Sciatic nerve (tissue), 2 donors: ENCODE data around the gene SLC35A4. TPM values are rescaled to one million over a fixed set of nuclear protein-coding genes. Genes with fewer than 3 reads are reported as not detected.
A peak's percentile ranks its signal among the peaks of the same experiment; 100 is the strongest.
"Not testable (repeated sequence)": the region's sequence is repeated elsewhere in the genome, so short reads cannot be mapped to it uniquely, and the experiment has no call there.

Experiments used
- ATAC-seq: fragments of 200-7000 bp; cut with Tn5 transposase; one replicate; pipeline ENCODE4 v1.9.1; 2020; ENCODE audit warnings: mild to moderate bottlenecking, moderate library complexity
- DNase-seq: peaks from one replicate; pipeline ENCODE4 v3.0.0-alpha.2; 2020; ENCODE audit warnings: low spot score
- intact Hi-C: fragments of 100-400 bp; cut with DNase I; formaldehyde crosslinking; loops from one replicate; pipeline ENCODE4 v1.14.2; 2022
- total RNA-seq: library from RNA; stranded (reverse); fragmentation: NEBNext Ultra II Directional; extraction: Animal tissue kit (Norgen Biotek cat#: 25700); gene quantifications from one replicate; pipeline ENCODE4 v1.2.1, GENCODE V29; 2021
- donor health status: DM: no; HTN: no; CAD: no.
- donor health status: DM: no; HTN: no; CAD: no.

The SLC35A4 gene
- total RNA-seq, 1 donor from 2014 or later = 37.9 TPM

GRCh38 chr5:140576776-140577201 is 12.2 kb downstream of the SLC35A4 start:
- intact Hi-C loops = no loop called here
- ATAC-seq (peak; percentile 52), DNase-seq (no peak)

GRCh38 chr5:140579188-140579747 is 14.6 kb downstream of the SLC35A4 start:
- ATAC-seq, intact Hi-C loops, DNase-seq: not testable (repeated sequence)

- intact Hi-C loops = no loop called here
- no peak for ATAC-seq
- DNase-seq = no peak
These were observed 22.9 kb downstream of the SLC35A4 start for GRCh38 chr5:140587495-140587894.

DNA sequence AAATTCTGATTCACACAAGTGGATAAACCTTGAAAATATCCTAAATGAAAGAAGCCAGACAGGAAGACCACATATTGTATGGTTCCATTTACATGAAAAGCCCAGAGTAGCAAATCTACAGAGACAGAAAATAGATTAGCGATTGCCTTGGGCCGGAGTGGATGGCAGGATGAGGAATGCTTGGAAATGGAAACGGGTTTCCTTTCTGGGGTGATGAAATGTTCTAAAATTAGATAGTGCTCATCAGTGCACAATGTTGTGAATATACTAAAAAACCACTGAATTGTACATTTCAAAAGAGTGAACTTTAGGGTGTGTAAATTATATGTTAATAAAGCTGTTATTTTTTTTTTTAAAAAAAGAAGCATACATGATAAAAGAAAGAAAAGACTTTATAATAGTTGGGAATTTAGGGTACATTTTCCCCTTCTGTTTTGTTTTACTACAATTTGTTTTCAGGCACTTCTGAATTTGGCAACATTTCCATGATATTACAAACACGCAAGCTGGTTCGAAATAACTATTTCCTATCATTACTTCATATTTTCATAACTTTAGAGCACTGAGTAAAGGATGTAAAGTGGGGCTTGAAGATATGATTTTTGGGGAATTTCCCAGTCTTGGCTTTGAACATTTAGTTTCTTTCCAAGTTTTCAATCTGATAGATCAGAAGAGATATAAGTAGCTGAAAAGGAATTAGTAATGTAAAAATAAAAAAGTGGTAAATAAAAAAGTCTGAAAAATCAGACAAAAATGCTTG is 23.9 kb downstream of the SLC35A4 start:
- DNase-seq (no peak), ATAC-seq (peak; percentile 79)
- intact Hi-C loops = no loop called here

- DNase-seq (no peak), ATAC-seq (no peak)
- intact Hi-C loops = no loop called here
These were observed 26.2 kb downstream of the SLC35A4 start for GRCh38 chr5:140590861-140591260.

GRCh38 chr5:140591747-140592372 is 27.2 kb downstream of the SLC35A4 start:
- intact Hi-C loops = no loop called here
- ATAC-seq (no peak), DNase-seq (no peak)

DNA sequence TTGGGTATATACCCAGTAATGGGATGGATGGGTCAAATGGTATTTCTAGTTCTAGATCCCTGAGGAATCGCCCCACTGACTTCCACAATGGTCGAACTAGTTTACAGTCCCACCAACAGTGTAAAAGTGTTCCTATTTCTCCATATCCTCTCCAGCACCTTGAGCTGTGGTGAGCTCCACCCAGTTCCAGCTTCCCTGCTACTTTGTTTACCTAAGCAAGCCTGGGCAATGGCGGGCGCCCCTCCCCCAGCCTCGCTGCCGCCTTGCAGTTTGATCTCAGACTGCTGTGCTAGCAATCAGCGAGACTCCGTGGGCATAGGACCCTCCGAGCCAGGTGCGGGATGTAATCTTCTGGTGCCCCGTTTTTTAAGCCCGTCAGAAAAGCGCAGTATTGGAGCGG is 28.4 kb downstream of the SLC35A4 start:
- ATAC-seq, DNase-seq, intact Hi-C loops: not testable (repeated sequence)

DNA sequence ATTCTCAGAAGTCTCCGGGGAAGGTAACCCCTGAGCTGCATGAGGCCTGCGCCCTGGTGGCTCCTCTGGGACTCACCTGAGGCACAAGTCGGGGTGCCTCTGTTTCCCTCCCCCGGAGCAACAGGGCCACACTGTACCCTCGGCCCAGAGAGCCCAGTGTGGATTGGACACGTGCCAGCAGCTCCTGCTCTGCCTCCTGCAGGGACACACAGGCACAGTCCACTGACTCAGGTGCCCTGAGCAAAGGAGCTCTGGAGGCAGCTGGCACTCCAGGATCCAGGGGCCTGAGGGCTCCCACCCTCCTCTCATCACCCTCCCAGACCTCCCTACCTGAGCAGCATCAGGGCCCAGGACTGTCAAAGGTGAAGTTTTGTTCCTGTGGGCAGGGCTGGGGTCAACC is 29.5 kb downstream of the SLC35A4 start:
- ATAC-seq = no peak
- intact Hi-C loops = no loop called here
- no peak for DNase-seq

GRCh38 chr5:140595538-140596300 is 31.1 kb downstream of the SLC35A4 start:
- ATAC-seq (peak; percentile 79), DNase-seq (no peak)
- intact Hi-C loops = no loop called here

- peak; percentile 76 for ATAC-seq
- intact Hi-C loops = no loop called here
- no peak for DNase-seq
These were observed 31.7 kb downstream of the SLC35A4 start for GRCh38 chr5:140596321-140596741.

DNA sequence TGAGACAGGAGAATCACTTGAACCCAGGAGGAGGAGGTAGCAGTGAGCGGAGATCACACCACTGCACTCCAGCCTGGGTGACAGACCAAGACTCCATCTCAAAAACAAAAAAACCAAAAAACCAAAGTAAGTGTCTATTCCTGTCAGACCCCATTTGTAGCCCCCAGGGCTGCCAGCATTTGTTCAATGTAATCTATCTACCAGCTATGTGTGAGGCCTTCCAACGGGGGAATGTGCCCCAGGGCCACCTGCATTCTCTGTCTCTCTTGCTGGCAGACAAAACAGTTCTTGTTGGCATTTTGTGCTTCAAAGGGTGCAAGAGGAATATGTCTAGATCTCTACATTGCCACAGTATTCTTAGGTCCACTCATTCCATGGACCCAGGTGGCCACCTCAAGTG is 34.2 kb downstream of the SLC35A4 start:
- ATAC-seq = no peak
- DNase-seq = no peak
- intact Hi-C loops = no loop called here

- no peak for DNase-seq
- no peak for ATAC-seq
- intact Hi-C loops = no loop called here
These were observed 35.5 kb downstream of the SLC35A4 start for GRCh38 chr5:140600096-140600495.

- no peak for ATAC-seq
- intact Hi-C loops = no loop called here
- no peak for DNase-seq
These were observed 37.5 kb downstream of the SLC35A4 start for GRCh38 chr5:140602147-140602546.

DNA sequence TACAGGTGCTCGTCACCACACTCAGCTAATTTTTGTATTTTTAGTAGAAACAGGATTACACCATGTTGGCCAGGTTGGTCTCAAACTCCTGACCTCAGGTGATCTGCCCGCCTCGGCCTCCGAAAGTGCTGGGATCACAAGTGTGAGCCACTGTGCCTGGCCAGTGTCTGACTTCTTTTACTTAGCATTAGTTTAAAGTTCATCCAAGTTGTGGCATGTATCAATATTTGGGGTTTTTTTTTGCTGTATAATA is 38.7 kb downstream of the SLC35A4 start:
- DNase-seq, ATAC-seq, intact Hi-C loops: not testable (repeated sequence)

GRCh38 chr5:140603734-140604133 is 39.1 kb downstream of the SLC35A4 start:
- ATAC-seq (no peak), DNase-seq (no peak)
- intact Hi-C loops = no loop called here

- DNase-seq (no peak), ATAC-seq (no peak)
- intact Hi-C loops = no loop called here
These were observed 41.3 kb downstream of the SLC35A4 start for GRCh38 chr5:140605879-140606278.

GRCh38 chr5:140607031-140607430 is 42.4 kb downstream of the SLC35A4 start:
- DNase-seq (no peak), ATAC-seq (no peak)
- intact Hi-C loops = no loop called here

GRCh38 chr5:140608722-140609121 is 44.1 kb downstream of the SLC35A4 start:
- ATAC-seq (no peak), DNase-seq (no peak)
- intact Hi-C loops = no loop called here

GRCh38 chr5:140609126-140609525 is 44.5 kb downstream of the SLC35A4 start:
- intact Hi-C loops = no loop called here
- ATAC-seq (peak; percentile 71), DNase-seq (no peak)

GRCh38 chr5:140611020-140611521 is 46.4 kb downstream of the SLC35A4 start:
- DNase-seq = no peak
- intact Hi-C loops = no loop called here
- ATAC-seq = no peak
